NCI-H1417 treated with DMSO at 0.1 percent for 48 hours (cell line): ENCODE data around the gene SRD5A2.
A peak's percentile ranks its signal among the peaks of the same experiment; 100 is the strongest.

Experiments
- DNase-seq: peaks from one replicate; lab custom pipeline; 2025; lab: John Stamatoyannopoulos, UW

SRD5A2 gene

GRCh38 chr2:31533036-31533435 is 47.7 kb downstream of the SRD5A2 start:
- DNase-seq, result no peak

- no peak for DNase-seq
These were observed 49.6 kb downstream of the SRD5A2 start for GRCh38 chr2:31531101-31531500.

- no peak for DNase-seq
These were observed 51.5 kb downstream of the SRD5A2 start for GRCh38 chr2:31529256-31529655.

- DNase-seq, result no peak
These were observed 51.9 kb downstream of the SRD5A2 start for GRCh38 chr2:31528823-31529222.

- DNase-seq, result no peak
These were observed 53.6 kb downstream of the SRD5A2 start for GRCh38 chr2:31526946-31527732.

GRCh38 chr2:31525876-31526275 is 54.9 kb downstream of the SRD5A2 start:
- DNase-seq, result no peak

DNA sequence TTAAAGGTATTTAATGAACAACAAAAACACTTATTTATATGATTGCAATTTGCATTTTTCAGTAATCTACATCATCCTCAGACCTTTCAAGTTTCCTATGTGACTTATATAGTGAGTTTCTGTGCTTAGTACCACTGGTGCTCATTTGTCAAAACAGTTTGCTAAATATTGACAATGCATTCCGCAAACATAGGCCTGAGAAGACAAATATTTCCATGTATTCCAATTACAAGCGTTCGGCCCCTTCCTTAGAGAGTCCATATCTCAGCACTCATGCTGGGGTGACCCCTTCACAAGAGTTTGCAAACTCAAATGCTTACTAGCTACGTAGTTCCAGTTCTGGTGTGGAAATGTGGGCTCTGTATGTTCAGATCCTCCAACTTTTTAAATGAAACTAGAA is 56.1 kb downstream of the SRD5A2 start:
- no peak for DNase-seq

DNA sequence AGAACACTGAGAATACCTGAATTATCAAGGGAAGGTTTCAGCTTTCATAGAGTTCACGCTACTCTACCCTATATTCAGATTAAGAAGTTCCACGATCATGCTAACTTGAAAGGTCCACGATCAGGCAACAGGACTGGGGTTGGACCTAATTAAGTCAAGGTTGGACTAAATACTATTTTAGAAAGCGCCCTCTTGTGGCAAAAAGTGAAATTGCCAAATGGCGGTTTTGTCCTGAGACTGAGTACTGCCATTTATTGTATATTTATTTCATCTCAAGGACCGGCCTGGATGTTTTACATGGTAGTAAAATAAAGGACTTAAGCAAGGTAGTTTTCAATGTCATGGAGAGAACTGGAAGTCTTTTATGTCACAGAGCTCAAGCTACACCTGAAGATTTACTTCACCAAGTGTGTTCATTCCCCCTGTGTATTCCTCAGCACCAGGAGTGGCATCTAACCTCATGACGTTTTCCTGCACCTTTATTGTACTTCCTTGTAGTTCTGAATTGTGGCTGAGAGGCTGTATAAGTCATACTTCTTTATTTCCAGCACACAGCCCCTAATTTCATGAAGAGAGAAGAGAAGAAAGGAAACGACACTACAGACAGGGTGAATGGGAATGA is 56.8 kb downstream of the SRD5A2 start:
- no peak for DNase-seq

- no peak for DNase-seq
These were observed 58.0 kb downstream of the SRD5A2 start for GRCh38 chr2:31522786-31523185.

- DNase-seq, result no peak
These were observed 63.1 kb downstream of the SRD5A2 start for GRCh38 chr2:31517442-31518203.

DNA sequence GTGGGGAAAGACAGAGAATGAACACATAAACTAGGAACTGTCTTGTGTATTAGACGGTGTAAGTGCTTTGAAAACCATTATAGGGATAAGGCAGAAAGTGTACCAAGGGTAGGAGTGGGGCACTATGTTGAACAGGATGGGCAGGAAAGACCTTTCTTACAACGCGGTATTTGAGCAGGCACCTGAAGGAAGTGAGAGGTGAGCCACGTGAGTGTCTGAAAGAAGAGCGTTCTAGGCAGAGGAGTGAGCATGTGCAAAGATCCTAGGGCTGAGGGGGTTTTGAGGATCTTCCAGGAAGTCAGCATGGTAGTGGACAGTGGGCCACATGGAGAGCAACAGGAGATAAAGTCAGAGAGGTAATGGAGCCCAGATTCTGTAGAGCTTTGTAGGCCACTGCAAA is 65.2 kb downstream of the SRD5A2 start:
- DNase-seq, result no peak

DNA sequence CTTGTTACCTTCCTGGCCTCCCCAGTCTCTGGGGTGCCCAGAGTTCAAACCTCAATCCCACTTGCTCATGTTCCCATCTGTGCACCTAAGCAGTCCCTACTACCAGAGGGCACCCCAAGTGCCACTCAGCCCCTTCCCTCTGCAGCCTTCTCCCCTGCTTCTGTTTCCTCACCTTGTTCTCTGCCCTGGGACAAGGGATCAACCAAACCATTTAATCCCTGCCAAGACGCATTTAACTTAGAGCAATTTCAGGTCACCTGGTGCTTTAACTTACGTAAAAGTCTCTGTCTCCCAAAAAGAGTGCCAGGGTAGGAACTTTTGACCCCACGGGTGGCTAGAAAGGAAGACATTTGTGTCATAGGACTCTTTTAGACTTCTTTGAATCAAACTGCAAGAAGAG is 67.2 kb downstream of the SRD5A2 start:
- DNase-seq, result no peak

GRCh38 chr2:31511376-31511775 is 69.4 kb downstream of the SRD5A2 start:
- no peak for DNase-seq

GRCh38 chr2:31505111-31505510 is 75.6 kb downstream of the SRD5A2 start:
- DNase-seq, result no peak

DNA sequence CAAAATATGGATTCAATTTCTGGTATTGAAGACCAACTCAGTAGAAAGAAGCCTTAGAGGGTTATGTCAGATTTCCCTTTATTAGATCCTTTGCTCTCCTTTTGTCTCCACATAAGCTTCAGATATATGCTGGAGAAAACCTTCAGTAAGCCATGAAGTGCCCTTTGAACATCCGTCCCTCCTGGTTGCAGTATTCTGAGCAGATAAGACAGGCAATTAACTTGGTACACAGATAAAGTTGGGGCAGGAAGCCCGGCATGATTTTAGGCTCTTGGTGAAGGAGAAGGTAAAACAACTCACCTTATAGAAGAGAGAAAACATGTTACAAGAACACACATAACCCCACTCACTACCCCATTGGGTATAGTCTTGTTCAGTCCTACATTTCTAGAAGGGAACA is 76.4 kb downstream of the SRD5A2 start:
- DNase-seq, result no peak

GRCh38 chr2:31496451-31496874 is 84.3 kb downstream of the SRD5A2 start:
- peak; percentile 24 for DNase-seq

DNA sequence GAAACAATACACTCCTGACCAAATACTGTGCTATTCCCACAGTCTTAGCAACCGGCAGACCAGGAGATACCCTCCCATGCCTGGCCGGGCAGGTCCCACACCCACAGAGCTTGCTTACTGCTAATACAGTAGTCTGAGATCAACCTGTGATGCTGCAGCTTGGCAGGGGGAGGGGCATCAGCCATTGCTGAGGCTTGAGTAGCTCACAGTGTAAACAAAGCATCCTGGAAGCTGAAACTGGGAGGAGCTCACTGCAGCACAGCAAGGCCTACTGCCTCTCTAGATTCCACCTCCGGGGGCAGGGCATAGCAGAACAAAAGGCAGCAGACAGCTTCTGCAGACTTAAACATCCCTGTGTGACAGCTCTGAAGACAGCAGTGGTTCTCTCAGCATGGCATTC is 91.4 kb downstream of the SRD5A2 start:
- peak; percentile 28 for DNase-seq

- DNase-seq, result no peak
These were observed 97.5 kb downstream of the SRD5A2 start for GRCh38 chr2:31483246-31483645.

DNA sequence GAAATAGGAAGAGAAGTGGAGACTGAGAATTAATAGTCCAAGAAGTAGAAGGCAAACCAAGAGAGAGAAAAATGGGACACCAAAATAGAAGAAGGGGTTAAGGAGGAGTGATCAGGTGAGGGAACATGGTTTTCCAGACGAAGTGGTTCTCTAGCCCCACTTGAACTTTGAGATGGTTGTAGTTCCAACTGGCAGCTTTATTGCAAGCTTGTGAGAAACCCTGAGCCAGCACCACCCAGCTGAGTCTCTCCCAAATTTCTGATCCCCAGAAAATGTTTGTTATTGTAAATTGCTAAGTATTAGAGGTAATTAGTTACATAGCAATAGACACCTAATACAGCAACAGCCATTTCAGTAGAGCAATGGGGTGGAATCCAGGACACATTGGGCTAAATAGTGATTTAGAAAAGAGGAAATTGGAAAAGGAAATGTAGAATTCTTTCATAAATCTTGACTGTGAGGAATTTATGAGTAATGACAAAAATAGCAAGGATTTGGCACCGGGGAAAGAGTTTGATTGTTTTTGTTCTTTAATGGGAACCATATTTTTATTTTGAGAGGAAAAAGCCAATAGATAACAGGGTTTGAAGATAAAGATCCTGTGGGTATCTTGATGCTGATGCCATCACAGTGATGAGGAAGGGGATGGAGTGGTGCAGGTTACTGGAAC is 104.1 kb downstream of the SRD5A2 start:
- DNase-seq, result no peak

DNA sequence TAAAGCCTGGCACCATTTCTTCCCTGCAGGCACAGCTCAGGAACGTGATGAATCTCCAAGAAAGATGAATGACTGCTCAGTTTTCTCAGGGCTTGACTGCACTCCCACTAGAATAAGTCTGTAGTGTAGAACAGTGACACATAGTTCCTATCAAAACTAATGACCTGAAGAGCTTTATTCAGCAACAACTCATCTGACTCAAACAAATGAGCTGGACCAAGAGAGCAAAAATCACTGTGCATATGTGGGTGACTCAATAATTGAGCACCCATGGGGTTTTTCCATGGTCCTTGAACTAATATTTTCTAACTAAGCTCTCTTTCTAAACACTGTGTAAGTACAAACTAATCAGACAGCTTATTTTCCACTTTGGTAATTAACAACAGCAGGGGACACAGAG is 105.0 kb downstream of the SRD5A2 start:
- no peak for DNase-seq

- DNase-seq, result no peak
These were observed 106.4 kb downstream of the SRD5A2 start for GRCh38 chr2:31474296-31474695.
